A204.1 (cell line): ENCODE results near the gene TDRD9.

Experiments used
- FAIRE-seq: peaks from 2 replicates; lab custom pipeline; 2012; peaks lifted over from hg19 to GRCh38; lab: Jason Lieb, UNC

TDRD9 gene

GRCh38 chr14:104036212-104036611, 108.0 kb downstream of the TDRD9 start:
- FAIRE-seq: no peak

DNA sequence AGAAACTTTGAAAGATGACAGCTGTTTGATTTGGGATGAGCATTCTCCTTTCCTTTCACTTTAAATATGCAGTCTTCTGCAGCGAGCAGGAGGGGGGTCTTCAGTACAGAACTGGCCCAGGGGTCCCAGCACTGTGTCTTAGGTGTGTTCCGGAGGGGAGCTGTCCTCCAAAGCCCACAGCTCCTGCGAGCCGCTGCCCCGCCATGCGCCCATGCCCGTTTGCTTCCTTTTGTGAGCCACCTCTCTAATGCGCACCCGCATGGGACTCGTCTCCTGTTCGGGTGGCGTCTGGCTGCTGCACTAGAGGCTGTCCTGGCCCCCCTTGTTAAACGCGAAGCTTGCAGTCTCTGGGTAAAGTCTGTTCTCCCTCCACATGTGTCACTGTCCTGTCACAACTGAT, 108.8 kb downstream of the TDRD9 start:
- FAIRE-seq: no peak

GRCh38 chr14:104037903-104038302, 109.6 kb downstream of the TDRD9 start:
- no peak for FAIRE-seq

DNA sequence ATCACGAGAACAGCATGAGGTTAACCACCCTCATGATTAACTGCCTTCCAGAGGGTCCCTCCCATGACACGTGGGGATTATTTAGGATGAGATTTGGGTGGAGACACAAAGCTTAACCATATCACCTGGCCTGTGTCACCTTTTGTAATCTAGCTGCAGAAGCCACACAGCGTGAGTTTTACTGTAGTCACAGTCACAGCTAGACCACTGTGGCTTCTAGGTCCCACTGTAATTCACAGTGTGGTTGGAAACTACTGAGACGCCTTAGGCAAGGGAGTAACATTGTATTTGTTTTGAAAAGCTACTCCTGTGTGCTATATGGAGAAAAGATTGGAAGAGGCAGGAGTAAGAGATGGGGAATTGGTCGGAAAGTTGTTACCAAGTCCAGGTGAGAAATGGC, 111.0 kb downstream of the TDRD9 start:
- no peak for FAIRE-seq

DNA sequence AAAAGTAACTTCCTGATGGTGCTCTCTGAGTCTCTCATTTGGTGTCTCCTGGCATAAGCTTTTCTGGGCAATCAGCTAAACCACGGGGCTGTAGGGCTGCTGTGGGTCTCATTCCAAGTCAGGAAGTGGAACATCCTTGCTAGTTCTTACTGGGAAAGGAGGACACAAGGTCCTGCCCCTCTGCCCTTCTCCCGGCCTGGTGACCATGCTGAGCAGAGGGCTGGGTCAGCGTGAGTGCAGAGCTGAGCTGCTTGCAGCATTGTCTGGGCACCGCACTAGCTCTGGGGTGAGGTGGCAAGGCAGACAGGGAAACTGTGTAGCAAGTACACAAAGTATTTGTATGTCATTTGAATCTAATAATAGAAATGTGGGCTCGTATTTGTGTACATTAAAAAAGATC, 112.3 kb downstream of the TDRD9 start:
- FAIRE-seq: no peak

- FAIRE-seq: no peak
These were observed 113.3 kb downstream of the TDRD9 start for GRCh38 chr14:104041430-104042104.

GRCh38 chr14:104044016-104044415, 115.8 kb downstream of the TDRD9 start:
- FAIRE-seq: no peak

DNA sequence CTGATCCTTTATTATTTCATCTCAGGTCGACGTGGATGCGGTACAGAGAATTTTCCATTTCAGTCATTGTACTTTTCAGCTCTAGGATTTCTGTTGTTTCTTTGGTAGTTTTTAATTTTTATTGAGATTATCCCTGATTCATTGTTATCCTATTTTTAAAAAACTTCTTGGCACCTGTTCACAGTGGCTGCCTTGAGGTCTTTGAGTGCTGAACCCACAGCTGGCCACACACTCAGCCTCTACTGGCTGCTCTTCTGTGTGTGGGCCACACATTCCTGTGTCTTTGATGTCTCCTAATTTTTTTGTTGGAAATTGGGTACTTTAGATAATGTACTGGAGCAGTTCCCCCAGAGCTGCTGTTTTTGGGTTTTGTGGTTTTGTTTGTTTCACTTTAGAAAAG, 119.5 kb downstream of the TDRD9 start:
- FAIRE-seq: no peak

GRCh38 chr14:104048758-104049507, 120.7 kb downstream of the TDRD9 start:
- FAIRE-seq: no peak

DNA sequence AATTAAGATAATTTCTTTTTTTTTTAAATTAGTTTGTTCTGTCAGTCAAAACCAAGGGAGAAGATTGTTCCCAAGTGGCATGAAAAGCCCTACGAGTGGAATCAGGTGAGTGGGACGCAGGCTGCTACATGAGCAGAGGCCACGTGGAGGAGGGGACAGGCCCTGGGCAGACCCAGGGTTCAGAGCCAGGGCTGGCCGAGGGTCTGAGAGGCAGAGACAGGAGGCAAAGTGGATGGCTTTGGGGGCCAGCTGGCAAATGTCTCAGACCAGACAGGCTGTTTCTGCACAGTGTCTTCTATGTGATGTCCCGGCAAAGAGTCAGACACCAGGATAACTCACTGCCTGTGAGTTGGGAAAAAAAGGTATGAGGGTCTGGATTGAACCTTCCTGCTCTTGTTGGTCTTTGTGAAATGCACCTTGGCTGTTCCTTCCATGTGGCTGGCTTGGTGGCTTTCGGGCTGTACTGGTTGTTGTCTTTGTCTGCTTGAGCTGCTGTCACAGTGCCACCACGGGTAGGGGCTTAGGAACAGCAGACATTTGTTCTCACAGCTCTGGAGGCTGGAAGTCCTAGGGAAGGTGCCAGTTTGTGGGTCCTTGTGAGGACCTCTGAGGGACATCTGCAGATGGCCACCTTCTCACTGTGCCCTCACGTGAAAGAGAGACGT, 121.5 kb downstream of the TDRD9 start:
- FAIRE-seq: no peak

DNA sequence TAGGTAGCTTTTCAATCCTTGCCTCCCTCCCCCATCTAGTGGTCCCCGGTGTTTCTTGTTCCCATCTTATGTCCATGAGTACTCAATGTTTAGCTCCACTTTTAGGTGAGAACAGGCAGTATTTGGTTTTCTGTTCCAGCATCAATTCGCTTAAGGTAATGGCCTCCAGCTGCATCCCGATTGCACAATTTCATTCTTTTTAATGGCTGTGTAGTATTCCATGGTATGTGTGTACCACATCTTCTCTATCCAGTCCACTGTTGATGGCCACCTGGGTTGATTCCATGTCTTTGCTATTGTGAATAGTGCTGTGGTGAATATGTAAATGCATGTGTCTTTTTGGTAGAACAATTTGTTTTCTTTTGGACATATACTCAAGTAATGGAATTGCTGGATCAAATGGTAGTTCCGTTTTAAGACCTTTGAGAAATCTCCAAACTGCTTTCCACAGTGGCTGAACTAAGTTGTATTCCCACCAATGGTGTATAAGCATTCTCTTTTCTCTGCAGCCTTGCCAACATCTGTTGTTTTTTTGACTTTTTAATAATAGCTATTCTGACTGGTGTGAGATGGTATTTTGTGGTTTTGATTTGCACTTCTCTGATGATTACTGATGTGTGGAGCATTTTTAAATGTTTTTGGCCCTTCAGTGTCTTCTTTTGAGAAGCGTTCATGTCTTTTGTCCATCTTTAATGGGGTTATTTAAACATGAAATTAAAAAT, 123.0 kb downstream of the TDRD9 start:
- FAIRE-seq: no peak

DNA sequence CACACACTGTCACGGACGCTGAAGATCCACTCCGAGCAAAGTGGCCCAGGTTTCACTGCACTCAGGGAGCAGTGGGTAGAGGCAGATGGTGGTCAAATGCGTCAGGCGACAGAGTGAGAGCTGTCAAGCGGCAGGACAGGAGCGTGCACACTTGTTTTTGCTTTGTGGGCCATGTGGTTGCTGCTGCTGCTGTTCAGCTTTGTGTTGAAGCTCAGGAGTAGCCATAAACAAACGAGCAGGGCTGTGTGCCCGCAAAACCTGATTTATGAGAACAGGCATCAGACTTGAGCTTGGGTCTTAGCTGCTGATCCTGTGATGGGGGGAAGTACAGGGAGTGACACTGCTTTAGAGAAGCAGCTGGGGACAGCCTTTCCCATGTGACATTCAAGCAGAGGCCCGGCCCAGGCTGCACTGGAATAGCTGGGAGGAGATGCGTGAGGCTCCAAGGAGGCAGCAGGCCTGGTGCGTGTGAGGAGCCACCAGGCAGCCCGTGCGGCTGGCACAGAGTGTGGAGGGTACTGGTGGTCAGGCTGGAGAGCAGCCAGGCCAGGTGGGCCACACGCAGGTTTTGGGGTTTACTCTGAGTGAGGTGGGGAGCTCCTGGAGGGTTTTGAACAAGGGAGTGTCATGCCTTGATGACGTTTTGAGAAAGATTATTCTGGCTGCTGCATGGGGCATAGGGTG, 126.1 kb downstream of the TDRD9 start:
- no peak for FAIRE-seq

DNA sequence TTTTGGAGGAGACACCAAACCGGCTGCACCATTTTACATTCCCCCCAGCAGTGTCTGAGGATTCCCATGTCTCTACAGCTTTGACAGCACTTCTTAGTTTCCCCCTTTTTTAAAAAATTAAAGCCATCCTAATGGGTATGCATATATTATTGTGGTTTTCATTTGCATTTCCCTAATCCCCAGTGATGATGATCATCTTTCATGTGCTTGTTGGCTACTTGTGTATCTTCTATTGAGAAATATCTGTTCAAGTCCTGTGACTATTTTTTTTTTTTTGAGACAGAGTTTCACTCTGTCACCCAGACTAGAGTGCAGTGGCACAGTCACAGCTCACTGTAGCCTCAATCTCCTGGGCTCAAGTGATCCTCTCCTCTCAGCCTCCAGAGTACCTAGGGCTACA, 134.0 kb downstream of the TDRD9 start:
- FAIRE-seq: no peak

GRCh38 chr14:104064003-104064402, 135.7 kb downstream of the TDRD9 start:
- FAIRE-seq: no peak

DNA sequence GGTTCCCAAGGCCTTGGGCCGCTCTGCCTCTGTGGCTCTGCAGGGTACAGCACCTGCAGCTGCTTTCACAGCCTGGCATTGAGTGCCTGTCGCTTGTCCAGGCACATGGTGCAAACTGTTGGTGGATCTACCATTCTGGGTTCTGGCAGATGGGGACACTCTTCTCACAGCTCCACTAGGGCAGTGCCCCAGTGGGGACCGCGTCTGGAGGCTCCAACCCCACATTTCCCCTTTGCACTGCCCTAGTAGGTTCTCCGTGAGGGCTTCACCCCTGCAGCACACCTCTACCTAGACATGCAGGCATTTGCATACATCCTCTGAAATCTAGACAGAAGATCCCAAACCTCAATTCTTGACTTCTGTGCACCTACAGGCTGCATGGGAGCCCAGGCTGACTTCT, 138.0 kb downstream of the TDRD9 start:
- FAIRE-seq: no peak

DNA sequence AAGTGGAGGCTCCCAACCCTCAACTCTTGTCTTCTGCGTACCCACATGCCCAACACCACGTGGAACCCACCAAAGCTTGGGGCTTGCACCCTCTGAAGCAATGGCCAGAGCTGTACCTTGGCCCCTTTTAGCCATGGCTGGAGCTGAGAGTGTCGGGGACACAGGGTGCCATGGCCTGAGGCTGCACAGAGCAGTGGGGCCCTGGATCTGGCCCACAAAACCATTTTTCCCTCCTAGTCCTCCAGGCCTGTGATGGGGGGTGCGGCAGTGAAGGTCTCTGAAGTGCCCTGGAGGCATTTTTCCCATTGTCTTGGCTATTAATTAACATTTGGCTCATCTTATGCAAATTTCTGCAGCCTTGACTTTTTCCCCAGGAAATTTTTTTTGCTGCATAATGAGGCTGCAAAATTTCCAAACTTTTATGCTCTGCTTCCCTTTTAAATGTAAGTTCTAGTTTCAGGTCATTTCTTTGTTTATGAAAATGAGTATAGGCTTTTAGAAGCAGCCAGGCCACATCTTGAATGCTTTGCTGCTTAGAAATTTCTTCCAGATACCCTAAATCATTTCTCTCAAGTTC, 138.6 kb downstream of the TDRD9 start:
- FAIRE-seq: no peak

DNA sequence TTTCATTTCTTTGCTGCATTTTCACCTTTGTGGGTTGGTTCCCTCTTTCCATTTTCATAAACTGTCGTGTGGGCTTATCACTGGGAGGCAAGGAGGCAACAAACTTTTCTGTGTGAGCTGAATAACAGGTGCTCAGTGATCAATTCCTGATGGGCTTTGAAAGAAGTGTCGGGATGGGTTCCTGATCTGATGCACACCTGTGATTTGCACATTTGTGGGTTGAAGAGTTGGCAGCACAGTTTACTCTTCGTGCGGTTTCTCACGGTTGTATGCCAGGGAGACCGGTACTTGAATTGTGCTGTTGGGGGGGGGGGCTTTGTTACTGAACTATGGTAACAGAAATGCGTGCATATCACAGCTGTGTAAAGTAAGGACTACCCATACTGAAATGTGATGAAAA, 141.3 kb downstream of the TDRD9 start:
- FAIRE-seq: no peak

DNA sequence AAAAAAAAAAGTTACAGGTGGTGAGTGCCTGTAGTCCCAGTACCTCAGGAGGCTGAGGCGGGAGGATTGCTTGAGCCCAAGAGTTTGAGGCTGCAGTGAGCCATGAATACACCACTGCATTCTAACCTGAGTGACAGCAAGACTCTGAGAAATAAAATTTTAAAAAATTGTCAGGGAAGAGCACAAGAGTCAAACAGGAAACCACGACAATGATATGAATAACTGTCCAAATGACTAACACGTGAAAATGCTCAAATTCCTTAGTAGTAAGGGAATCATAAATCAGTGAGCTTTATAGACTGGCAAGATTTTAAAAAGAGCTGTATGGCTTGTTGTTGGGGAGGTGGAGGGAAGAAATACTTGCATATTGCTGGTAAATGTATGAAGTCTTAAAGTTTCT, 144.3 kb downstream of the TDRD9 start:
- no peak for FAIRE-seq

- no peak for FAIRE-seq
These were observed 145.5 kb downstream of the TDRD9 start for GRCh38 chr14:104073764-104074163.

DNA sequence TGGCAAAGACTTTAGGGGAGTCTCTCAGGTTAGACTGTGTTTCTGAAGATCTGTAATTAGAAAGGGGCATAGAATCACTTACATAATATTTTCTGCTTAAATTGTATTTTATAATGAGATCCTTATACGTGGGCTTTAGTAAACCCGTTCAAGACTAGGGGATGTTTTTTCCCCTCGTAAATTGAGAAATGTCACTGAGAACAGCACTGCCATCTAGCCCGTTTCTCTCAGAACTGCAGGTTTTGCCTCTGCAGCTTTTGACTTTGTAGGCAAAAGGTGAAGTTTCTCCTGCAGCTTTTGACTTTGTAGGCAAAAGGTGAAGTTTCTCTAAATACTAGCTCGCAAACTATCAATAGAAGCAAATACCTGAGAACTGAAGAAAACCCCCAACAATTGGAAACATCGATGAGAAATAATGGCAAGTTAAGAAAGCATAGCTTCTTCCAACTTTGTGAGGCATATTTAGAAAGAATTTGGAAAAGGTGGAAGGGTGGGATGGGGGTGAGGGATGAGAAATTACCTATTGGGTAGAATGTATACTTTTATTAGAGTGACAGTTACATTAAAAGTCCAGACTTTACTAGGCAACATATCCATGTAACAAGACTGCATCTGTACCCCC, 147.4 kb downstream of the TDRD9 start:
- no peak for FAIRE-seq

- no peak for FAIRE-seq
These were observed 148.5 kb downstream of the TDRD9 start for GRCh38 chr14:104076743-104077142.
